HG03060 (cell line): Measurements from ENCODE around the gene HSPA5.
"Not testable (repeated sequence)": the region's sequence is repeated elsewhere in the genome, so short reads cannot be mapped to it uniquely, and the experiment has no call there.

ENCODE experiments used
- ATAC-seq: cut with Tn5 transposase; IDR thresholded peaks from one replicate; pipeline ENCODE4 v1.9.1; 2021; ENCODE audit warnings: low read depth, moderate number of reproducible peaks; ENCODE audit not compliant: unreplicated experiment

HSPA5 gene

DNA sequence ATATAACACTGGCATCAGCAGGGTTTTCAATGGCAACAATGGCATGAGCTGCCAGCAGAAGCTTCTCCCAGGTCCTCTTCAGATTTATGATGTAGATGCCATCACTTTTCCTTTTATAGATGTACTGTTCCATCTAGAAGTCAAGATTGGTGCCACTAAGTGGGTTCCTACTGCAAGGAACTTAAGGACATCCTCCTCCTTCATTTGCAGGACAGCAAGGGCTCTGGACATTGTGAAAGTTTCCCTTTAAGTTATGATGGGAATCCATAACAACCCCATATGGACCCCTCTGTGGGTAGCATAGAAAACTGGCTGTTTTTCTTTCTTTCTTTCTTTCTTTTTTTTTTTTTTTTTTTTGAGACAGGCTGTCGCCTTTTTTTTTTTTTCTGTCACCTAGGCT is 45.6 kb downstream of the HSPA5 start:
- ATAC-seq: not testable (repeated sequence)

DNA sequence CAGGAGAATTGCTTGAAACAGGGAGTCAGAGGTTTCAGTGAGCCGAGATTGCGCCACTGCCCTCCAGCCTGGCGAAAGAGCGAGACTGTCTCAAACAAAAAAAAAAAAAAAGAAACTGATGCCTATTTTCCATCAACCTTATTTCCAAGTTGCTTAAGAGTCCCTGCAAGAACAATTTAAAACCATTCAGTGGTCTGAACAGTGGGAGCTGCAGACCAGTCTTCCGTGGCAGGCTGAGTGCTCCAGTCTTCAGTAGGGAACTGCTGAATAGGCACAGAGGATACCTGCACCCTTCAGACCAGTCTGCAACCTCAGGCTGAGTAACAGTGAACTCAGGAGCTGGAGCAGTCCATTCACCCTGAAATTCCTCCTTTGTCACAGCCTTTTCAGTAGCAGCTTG is 46.7 kb downstream of the HSPA5 start:
- not testable (repeated sequence) for ATAC-seq

DNA sequence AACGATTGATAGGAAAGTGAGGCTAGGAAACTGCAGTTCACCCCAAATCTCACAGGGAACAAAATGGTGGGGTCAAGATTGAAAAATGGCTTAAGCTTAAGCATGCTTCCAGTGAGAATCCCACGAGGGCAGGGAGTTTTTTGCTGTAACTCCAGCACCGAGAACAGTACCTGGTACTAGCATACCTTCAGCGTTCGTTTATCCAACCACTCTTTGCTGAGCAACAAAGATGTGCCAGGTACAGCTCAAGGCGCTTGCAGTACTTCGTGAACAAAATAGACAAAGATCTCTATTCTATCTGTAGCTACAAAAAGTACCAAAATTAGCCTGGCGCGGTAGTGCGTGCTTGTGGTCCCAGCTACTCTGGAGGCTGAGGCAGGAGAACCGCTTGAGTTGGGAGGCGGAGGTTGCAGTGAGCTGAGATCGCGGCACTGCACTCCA is 50.8 kb downstream of the HSPA5 start:
- ATAC-seq: peak; percentile 7

DNA sequence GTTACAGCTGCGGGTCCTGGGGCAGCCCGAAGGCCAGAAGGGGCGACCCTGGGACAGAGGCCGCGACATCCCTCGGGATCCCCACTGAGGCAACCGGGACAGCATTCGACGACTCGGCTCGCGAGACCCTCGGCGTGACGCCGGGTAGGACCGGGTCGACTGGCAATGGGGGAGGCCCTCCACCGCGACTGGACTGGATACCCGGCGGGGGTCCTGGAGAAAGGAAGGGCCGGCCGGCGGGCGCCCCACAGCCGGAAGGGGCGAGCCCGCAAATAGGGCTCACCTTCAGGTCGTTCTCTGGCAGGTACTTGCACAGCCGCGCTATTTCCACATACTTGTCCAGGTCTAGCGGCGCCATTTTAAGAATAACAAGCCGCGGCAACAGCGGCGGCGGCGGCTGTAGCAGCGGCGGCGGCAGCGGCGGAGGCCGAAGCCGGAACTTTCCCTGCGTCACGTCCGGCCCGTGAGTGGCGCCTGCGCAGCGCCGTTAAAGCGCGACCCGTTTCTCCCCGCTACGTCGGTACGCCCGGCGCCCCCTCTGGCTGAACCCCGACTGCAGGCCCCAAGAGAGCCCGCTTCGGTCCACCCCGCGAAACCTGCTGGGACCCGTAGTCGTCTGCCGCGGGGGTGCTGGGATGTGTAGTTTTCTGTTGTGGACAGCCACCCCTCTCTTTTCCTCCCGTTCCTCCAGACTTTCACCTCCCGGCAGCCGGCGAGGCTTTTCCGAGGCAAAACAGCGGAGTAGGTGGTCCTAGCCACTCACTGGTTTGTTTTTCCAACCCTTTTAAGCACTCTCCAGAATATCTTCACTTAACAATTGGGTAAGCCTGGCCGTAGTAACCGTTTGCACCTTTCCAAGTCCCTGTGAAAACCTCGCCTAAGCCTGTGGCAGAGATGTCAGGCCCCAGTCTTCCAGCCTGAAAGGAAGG is 51.5 kb downstream of the HSPA5 start, which contains the start of gene PPP6C:
Gene PPP6C (minus strand): TSS at position 443 of the 929 bp plus-strand sequence. CDS start 85 bp downstream, at position 358.
- ATAC-seq: peak; percentile 80

DNA sequence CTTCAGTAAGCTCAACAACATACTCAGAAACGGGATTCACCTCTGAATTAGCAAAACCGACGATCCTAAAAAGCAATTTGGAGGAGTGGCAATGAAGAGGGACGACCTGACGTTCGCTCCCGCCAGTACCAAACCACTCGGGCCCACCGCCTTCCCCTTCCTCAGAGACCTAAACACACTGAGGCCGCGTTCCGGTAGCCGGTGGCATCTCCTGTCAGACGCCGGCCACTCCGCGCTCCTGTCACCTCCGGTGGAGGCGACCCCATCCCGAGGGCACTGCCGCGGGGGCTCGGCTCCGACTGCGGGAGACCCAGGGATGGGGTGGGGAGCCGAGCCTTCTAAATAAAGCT is 52.2 kb downstream of the HSPA5 start:
- ATAC-seq: no peak
